Measurements from ENCODE around the gene LMO7. TPM values are rescaled to one million over a fixed set of nuclear protein-coding genes. Genes with fewer than 3 reads are reported as not detected.
A peak's percentile ranks its signal among the peaks of the same experiment; 100 is the strongest.

Gene LMO7
- total and polyA plus RNA-seq, 2 of the 13 experiments (the other 11 are each of a cell fraction or from before 2014, with no cell fraction given) = 34.0 to 121 TPM

GRCh38 chr13:75792526-75793187 is 156.5 kb downstream of the LMO7 start (continued):
- TF ChIP-seq ZBTB39 (CRISPR knock-in tag; IDR thresholded peaks at IDR 0.05) = no peak
- peak; percentile 60; the same call in 1 of the 2 replicates for TF ChIP-seq GATA4 (IDR thresholded peaks at IDR 0.05; ENCODE audit: borderline replicate concordance, low read depth)
- TF ChIP-seq KMT2B (CRISPR knock-in tag; IDR thresholded peaks at IDR 0.05) = no peak; the same call in 1 of the 2 replicates
- TF ChIP-seq HMGXB4 (CRISPR knock-in tag; IDR thresholded peaks at IDR 0.05; ENCODE audit: borderline replicate concordance in 1 of 2, low read depth in 1 of 2) = peak in 1 of 2 experiments; percentile 12; a peak in 1 of 4 replicates
- peak; percentile 23 for TF ChIP-seq SKI (IDR thresholded peaks at IDR 0.05; ENCODE audit: partially characterized antibody)
- TF ChIP-seq IRF2 (CRISPR knock-in tag; IDR thresholded peaks at IDR 0.05) = peak; percentile 54; the same call in 1 of the 2 replicates
- TF ChIP-seq MEIS2 (CRISPR knock-in tag; IDR thresholded peaks at IDR 0.05) = peak; percentile 30; the same call in 1 of the 2 replicates
- 0 out of 2 replicates have a peak, but pooled peaks have one; percentile 29 for TF ChIP-seq SOX13 (IDR thresholded peaks at IDR 0.05)
- peak in 1 of 2 experiments; percentile 61; a peak in 2 of 4 replicates for TF ChIP-seq SOX13 (CRISPR knock-in tag; conservative IDR thresholded peaks at IDR 0.05 in 1 of 2, IDR thresholded peaks at IDR 0.05 in 1 of 2)
- TF ChIP-seq KDM4B (CRISPR knock-in tag; IDR thresholded peaks at IDR 0.05) = no peak
- peak; percentile 55; the same call in 1 of the 2 replicates for TF ChIP-seq ELF3 (CRISPR knock-in tag; IDR thresholded peaks at IDR 0.05)
- TF ChIP-seq PHF20 (CRISPR knock-in tag; IDR thresholded peaks at IDR 0.05) = no peak
- TF ChIP-seq PCBP1 (IDR thresholded peaks at IDR 0.05; ENCODE audit: borderline replicate concordance, low read depth, low read length) = no peak
- peak; percentile 71; the same call in 1 of the 2 replicates for TF ChIP-seq ZNF747 (CRISPR knock-in tag; IDR thresholded peaks at IDR 0.05; ENCODE audit: borderline replicate concordance)
- peak; percentile 77 for TF ChIP-seq MIXL1 (CRISPR knock-in tag; IDR thresholded peaks at IDR 0.05)
- TF ChIP-seq ZNF558 (CRISPR knock-in tag; IDR thresholded peaks at IDR 0.05; ENCODE audit: borderline replicate concordance) = no peak
- TF ChIP-seq ATF2 (CRISPR knock-in tag; IDR thresholded peaks at IDR 0.05) = 0 out of 2 replicates have a peak, but pooled peaks have one; percentile 18
- TF ChIP-seq SAP130 (CRISPR knock-in tag; IDR thresholded peaks at IDR 0.05; ENCODE audit: low read depth) = peak; percentile 75
- 0 out of 2 replicates have a peak, but pooled peaks have one; percentile 53 for TF ChIP-seq MIER2 (CRISPR knock-in tag; IDR thresholded peaks at IDR 0.05)
- TF ChIP-seq HNRNPH1 (optimal IDR thresholded peaks at IDR 0.05; ENCODE audit: low read depth, low read length) = no peak
- TF ChIP-seq ZNF414 (CRISPR knock-in tag; IDR thresholded peaks at IDR 0.05) = peak; percentile 52; the same call in 1 of the 2 replicates
- 0 out of 2 replicates have a peak, but pooled peaks have one; percentile 41 for TF ChIP-seq TGIF2 (CRISPR knock-in tag; IDR thresholded peaks at IDR 0.05)
- TF ChIP-seq ZNF691 (CRISPR knock-in tag; IDR thresholded peaks at IDR 0.05; ENCODE audit: borderline replicate concordance, low read depth) = no peak

All from HepG2 (cell line).